ENCODE results near the gene MYO10.

The MYO10 gene

GRCh38 chr5:16704945-16705344 is 231.1 kb downstream of the MYO10 start:
- no peak for DNase-seq

DNA sequence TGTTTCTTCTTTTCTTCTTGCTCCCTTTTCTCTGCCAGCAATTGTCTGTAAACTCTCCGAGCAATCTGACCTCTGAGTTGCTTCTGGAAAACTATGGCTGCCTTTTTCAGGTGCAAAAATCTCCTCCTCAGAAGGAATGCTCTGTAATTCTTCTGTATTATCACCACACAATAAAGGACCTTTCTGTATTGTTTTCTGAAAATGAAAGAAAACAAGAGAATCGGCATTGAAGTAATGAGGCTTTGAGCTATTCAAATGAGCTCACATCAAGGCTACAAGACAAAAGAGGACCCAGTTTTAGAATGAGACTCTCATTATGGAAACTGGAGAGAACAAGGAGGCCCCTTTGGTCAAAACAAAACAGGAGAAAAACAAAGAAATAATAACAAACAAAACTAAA is 233.1 kb downstream of the MYO10 start:
- no peak for DNase-seq

GRCh38 chr5:16701134-16702099 is 234.7 kb downstream of the MYO10 start:
- no peak for DNase-seq

- no peak for DNase-seq
Measured at GRCh38 chr5:16700081-16700480, 236.0 kb downstream of the MYO10 start.

DNA sequence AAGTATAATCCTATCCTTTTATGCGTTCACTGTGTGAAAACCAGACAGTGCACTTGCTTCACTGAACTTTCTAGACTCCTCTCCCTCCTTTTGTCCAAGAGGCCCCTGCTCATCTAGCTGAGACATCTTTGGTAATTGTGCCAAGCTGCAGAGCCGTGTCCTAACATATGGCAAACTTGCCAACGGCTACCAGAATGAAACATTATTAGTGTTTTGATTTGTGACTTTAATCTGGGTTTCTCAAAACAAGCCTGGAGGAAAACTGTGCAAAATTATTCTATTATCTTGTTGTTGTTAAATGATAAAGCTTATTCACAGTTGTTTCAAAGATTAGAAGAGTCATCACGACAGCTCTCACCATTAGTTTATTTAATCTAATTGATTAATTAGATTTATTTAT is 240.3 kb downstream of the MYO10 start:
- DNase-seq, result no peak

- DNase-seq, result no peak
Measured at GRCh38 chr5:16693879-16694278, 242.2 kb downstream of the MYO10 start.

DNA sequence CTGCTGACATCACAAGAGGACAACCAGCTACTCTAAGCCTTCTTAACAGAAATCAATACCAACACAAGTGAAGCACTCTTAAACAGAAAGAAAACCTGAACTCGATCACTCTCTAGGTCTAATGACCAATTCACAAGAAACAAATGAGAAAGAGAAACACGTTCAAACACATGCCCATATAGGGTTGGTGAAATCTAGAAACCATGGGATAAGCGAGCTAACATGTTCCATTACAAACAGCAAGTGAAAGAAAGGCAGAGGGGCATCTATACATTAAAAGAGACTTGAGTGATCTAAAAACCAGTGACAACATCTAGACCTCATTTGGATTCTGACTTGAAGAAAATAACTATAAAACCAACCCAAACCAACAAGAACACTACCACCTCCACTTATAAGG is 244.4 kb downstream of the MYO10 start:
- no peak for DNase-seq

DNA sequence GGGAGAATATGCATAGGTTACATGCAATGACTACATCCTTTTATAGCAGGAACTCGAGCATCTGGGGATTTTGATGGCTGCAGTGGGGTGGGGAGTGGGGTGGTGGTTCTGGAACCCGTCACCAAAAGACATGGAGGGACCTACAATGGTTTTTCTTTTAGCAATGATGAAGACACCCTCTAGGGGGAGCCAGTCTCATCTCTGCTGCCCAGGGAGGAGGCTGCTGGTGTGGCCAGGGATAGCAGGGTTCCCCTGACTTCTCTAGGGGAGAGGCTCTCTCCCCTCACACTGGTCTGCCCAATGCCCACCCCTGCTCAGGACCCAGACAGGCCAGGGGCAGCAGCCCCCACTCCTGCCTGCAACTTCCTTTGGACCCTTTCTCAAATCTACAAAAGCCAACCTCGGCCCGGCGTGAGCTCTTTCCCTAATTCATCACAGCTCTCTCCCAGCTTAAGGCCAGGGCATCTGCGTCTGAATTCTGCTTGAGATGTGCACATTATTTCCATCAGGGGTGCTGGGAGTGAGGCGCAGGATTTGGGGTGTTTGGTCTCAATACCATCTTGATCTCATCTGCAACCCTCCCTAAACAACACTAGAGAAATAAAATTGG is 245.7 kb downstream of the MYO10 start:
- peak; percentile 45 for DNase-seq

DNA sequence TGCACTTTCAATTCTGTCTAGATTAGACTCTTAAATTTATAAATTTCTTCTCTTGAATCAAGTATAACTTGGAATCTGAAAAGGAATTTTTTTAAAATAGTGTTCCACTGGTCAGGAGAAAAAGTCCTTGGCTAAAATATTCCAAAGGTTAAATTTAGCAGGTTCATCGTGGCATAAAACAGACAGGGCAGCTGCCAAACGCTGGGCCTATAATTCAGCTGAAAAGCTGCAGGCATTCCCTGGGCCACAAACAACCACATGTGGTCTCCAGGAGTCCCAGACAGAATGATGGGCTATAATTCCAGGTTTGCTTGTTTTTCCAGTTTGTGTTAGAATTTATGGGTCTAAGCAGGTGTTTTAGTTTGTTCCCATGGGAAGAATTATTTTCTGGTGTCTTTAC is 248.2 kb downstream of the MYO10 start:
- no peak for DNase-seq

DNA sequence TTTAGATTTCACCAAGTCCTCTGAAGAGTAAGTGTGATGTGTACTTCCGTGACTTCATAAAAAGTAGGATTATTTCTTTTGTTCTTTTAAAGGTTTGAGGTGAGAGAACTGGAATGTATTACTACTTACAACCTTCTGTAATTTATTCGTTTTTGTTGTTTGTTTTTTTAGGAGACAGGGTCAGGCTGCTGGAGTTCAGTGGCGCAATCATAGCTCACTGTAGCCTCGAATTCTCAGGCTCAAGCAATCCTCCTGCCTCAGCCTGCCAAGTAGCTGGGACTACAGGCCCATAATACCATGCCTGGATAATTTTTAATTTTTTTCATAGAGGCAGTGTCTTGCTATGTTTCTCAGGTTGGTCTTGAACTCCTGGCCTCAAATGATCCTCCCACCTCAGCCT is 251.0 kb downstream of the MYO10 start:
- DNase-seq, result no peak

- DNase-seq, result no peak
Measured at GRCh38 chr5:16681876-16682275, 254.2 kb downstream of the MYO10 start.

DNA sequence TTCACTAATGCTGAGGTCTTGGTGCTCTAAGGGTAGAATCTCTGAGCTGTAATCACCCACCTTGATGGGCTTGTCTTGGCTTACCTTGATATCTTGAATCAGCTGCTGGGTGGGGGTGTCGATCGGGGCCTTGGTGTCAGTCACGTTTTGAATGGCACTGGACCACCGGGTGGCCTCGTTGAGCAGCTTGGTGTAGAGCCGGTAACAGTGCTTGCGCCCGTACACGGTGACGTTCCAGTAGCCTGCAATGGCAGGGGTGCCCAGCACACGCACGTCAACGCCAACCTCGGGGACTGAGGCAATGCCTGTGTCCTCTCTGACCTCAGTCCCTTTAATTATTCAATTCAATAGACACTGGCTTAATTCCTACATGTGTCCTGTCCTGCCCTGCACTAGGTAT is 256.2 kb downstream of the MYO10 start:
- no peak for DNase-seq

GRCh38 chr5:16679190-16679589 is 256.9 kb downstream of the MYO10 start:
- no peak for DNase-seq

DNA sequence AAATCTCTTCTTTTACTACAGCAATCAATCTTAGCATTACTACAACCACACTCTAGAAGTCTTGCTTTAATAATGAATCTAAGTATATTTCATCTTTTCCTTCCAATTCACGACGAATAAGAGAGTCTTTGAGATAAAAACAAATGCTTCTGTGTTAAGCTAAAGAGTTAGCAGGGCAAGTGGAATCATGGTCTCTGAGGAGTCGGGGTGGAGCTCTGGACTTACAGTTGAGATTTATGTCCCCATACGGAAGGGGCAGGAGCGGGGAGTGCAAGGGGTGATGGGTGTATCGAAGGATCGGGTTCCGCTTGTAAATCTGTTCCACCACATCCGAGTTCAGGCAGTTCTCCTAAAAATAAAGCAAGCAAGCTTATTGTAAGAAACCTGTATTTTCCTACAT is 260.3 kb downstream of the MYO10 start:
- no peak for DNase-seq

DNA sequence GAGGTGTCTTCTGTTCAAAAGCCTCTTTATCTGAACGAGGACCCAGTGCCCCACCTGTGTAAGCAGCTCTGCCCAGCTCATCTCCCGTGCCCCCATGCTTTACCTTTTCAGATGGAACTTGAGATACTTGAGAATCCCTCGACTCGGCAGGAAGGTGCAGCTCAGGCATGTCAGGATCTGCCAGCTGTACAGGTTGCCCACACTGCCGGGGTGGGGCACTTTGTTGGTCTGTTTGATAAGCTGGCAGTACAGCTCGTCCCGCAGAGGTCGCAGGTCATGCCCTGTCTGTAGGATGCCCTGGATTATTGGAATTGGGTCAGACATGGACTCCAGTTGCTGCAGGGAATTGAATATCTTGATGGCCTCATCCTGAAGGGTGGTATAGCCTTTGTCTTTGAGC is 261.3 kb downstream of the MYO10 start:
- no peak for DNase-seq

DNA sequence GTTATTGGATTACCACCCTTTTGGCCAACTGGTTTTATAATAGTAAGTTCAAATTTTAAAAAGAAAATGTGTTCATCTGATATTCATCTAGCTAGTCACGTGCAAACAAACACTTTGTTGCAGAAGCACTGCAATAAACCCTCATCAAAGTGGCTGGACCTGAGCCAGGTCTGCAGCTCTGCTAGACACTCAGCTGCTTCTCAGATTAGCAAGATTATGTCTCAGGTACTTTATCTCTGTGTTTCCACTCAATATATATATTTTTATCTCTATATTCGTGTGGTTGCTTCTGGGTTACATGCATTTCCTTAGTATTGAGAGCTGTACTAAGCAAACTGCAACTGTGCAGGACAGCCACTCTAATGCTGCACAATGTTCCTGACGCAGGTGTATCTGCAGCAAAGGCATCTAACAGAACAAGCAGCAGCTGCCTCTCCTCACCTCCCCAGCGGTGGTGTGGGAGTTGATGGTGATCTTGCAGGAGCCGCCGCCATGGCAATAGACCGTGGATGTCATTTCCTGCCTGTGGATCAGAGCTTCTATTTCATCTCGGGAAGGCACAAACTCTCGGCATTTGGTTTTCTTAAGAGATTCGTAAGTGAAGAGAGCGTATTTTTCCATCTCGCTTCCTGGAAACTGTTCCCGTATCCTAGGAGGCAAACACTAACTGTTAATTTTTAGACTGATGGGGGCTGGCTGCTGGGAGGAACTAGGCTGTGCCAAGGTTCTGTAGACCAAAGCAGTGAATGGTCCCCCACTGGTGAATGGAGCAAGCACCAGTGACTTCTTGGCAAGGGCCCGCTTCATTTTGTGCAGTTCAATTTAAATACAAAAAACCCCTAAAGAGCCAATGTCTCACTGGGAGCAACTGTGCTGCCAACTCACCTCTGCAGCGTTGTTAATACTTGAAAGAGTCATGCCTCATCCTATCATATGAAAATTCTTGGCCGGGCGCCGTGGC is 262.6 kb downstream of the MYO10 start:
- DNase-seq, result no peak

- no peak for DNase-seq
Measured at GRCh38 chr5:16671208-16671607, 264.9 kb downstream of the MYO10 start.

- no peak for DNase-seq
Measured at GRCh38 chr5:16669776-16670175, 266.3 kb downstream of the MYO10 start.

DNA sequence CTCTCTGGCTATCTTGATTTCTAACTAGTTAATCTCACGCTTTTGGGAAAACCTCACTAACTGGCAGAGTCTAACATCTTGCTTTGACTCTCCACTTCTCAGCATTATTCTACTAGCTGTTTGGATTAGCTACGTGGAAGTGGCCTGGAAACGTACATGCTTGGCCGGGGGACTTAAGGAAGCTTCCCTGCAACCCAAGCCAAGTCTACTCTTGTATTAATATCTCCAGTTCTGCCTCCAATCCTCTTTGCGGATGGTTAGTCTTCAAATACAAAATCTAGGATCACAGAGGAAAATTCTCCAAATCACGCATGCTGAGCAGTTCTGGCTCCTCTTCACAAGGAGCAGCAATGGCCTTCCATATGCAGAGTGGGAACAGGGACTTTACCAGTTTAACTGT is 267.5 kb downstream of the MYO10 start:
- DNase-seq, result no peak

GRCh38 chr5:16668194-16668593 is 267.9 kb downstream of the MYO10 start:
- no peak for DNase-seq

GRCh38 chr5:16666883-16667398 is 269.1 kb downstream of the MYO10 start:
- peak; percentile 17 for DNase-seq

DNA sequence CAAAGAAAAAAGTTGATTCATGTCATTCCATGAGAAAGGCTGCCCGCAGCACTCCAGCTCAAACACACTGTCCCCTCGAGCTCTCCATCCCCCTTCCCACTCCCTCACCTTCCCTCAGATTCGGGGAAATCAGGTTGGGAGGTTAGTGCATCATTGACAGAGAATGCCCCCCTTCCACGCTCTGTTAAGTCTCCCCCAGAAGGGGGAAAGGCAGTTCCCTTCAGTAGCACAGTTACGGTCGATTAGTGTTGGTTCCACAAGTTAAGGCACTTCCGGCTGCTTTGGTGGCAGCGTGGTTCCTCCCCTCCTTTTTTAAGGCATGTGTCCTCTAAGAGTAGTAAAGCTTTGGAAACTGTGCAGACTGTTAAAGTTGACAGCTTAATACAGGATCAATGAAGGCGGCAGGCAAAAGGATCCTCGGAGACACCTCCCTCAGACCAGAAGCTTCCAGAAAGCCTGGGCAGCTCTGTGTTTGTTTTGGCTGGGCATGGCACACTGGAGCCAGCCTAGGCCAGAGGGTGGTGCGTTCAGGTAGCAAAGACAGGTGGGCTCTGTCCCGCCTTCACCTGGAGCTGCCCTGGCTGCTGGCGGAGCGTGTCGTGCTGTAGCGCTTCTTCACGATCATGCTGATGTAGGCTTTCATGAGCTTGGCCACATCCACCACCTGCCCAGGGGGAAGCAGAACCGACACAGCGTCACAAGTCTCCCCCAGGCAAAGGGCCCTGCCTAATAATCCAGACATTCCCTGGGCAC is 269.8 kb downstream of the MYO10 start:
- DNase-seq, result no peak
